ENCODE measurements around the gene REPS2. TPM values are rescaled to one million over a fixed set of nuclear protein-coding genes. Genes with fewer than 3 reads are reported as not detected.

REPS2 gene
- total RNA-seq, 2 donors from 2014 or later, result 30.7 to 46.5 TPM

GRCh38 chrX:16993791-16994318 is 47.4 kb downstream of the REPS2 start:
- no peaks in the 10 kb centered on the region for H3K9me3 ChIP-seq
- H3K27me3 ChIP-seq (replicated peaks; ENCODE audit: insufficient read depth), result no peaks in the 10 kb centered on the region
- H3K4me3 ChIP-seq, result no peak overlapping the region
- TF ChIP-seq, protein P1, sequence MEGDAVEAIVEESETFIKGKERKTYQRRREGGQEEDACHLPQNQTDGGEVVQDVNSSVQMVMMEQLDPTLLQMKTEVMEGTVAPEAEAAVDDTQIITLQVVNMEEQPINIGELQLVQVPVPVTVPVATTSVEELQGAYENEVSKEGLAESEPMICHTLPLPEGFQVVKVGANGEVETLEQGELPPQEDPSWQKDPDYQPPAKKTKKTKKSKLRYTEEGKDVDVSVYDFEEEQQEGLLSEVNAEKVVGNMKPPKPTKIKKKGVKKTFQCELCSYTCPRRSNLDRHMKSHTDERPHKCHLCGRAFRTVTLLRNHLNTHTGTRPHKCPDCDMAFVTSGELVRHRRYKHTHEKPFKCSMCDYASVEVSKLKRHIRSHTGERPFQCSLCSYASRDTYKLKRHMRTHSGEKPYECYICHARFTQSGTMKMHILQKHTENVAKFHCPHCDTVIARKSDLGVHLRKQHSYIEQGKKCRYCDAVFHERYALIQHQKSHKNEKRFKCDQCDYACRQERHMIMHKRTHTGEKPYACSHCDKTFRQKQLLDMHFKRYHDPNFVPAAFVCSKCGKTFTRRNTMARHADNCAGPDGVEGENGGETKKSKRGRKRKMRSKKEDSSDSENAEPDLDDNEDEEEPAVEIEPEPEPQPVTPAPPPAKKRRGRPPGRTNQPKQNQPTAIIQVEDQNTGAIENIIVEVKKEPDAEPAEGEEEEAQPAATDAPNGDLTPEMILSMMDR (IDR thresholded peaks at IDR 0.05), result no peak
- TF ChIP-seq POLR2A (IDR thresholded peaks at IDR 0.05), result no peak
- no peaks in the 10 kb centered on the region for H3K36me3 ChIP-seq
- H3K4me1 ChIP-seq (replicated peaks), result no peaks in the 10 kb centered on the region
- WGBS, result 94% methylated on average over 4 of the region's 4 CpGs
- H3K27ac ChIP-seq, result no peak overlapping the region
- intact Hi-C loops (cut with DNase I), result no loop called here
- DNase-seq (ENCODE audit: low spot score), result no peak

GRCh38 chrX:16994736-16995135 is 48.3 kb downstream of the REPS2 start:
- Histone ChIP-seq H3K9me3 (no peaks in the 10 kb centered on the region), H3K36me3 (no peaks in the 10 kb centered on the region), H3K4me1 (replicated peaks) (no peaks in the 10 kb centered on the region), H3K4me3 (no peak overlapping the region), H3K27ac (no peak overlapping the region), H3K27me3 (replicated peaks; ENCODE audit: insufficient read depth) (no peaks in the 10 kb centered on the region)
- no peak for DNase-seq (ENCODE audit: low spot score)
- 85% methylated on average over 2 of the region's 2 CpGs for WGBS
- TF ChIP-seq POLR2A (IDR thresholded peaks at IDR 0.05) (no peak), POLR2AphosphoS5 (IDR thresholded peaks at IDR 0.05) (no peak)
- TF ChIP-seq, protein P1 (IDR thresholded peaks at IDR 0.05), result no peak
- intact Hi-C loops (cut with DNase I), result no loop called here

GRCh38 chrX:16997313-16997712 is 50.9 kb downstream of the REPS2 start:
- WGBS, result 38% methylated on average over 2 of the region's 2 CpGs

GRCh38 chrX:16999275-16999674 is 52.8 kb downstream of the REPS2 start:
- DNase-seq (ENCODE audit: low spot score), result no peak
- Histone ChIP-seq H3K27me3 (replicated peaks; ENCODE audit: insufficient read depth) (no peaks in the 10 kb centered on the region), H3K9me3 (no peaks in the 10 kb centered on the region), H3K4me3 (no peak overlapping the region), H3K36me3 (no peaks in the 10 kb centered on the region), H3K4me1 (replicated peaks) (no peaks in the 10 kb centered on the region), H3K27ac (no peak overlapping the region)
- TF ChIP-seq, protein P1 (IDR thresholded peaks at IDR 0.05), result no peak
- TF ChIP-seq POLR2A (IDR thresholded peaks at IDR 0.05), result no peak
- no peak for TF ChIP-seq POLR2AphosphoS5 (IDR thresholded peaks at IDR 0.05)
- intact Hi-C loops (cut with DNase I), result no loop called here

More at GRCh38 chrX:16997313-16997712, 50.9 kb downstream of the REPS2 start:
- no peak for DNase-seq (ENCODE audit: low spot score)
- Histone ChIP-seq H3K36me3 (no peaks in the 10 kb centered on the region), H3K4me1 (replicated peaks) (no peaks in the 10 kb centered on the region), H3K9me3 (no peaks in the 10 kb centered on the region), H3K27me3 (replicated peaks; ENCODE audit: insufficient read depth) (no peaks in the 10 kb centered on the region), H3K4me3 (no peak overlapping the region), H3K27ac (no peak overlapping the region)
- peak; percentile 2 for TF ChIP-seq POLR2AphosphoS5 (IDR thresholded peaks at IDR 0.05)
- no peak for TF ChIP-seq POLR2A (IDR thresholded peaks at IDR 0.05)
- TF ChIP-seq, protein P1 (IDR thresholded peaks at IDR 0.05), result no peak
- intact Hi-C loops (cut with DNase I), result no loop called here

DNA sequence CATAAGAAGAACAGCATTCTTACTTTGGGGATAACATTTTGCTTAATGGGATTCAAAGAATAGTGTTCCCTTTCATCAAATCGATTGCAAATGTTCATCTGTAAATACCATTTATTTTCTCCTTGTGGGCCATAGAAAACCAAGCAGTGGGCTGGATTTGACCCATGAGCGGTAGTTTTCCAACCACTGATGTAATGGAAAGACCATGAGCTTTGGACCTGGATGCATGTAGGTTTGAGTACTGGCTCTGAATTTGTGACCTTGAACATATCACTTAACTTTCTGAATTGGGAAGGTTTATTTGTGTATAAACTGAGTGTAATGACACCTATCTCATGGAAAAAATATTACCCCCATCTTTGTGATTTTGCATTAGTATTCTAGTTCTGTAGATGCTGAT is 54.3 kb downstream of the REPS2 start:
- DNase-seq (ENCODE audit: low spot score), result no peak
- Histone ChIP-seq H3K27me3 (replicated peaks; ENCODE audit: insufficient read depth) (no peaks in the 10 kb centered on the region), H3K4me1 (replicated peaks) (no peaks in the 10 kb centered on the region), H3K27ac (no peak overlapping the region), H3K4me3 (no peak overlapping the region), H3K9me3 (no peaks in the 10 kb centered on the region), H3K36me3 (no peaks in the 10 kb centered on the region)
- WGBS, result 97% methylated on average over 2 of the region's 2 CpGs
- TF ChIP-seq POLR2AphosphoS5 (IDR thresholded peaks at IDR 0.05), result no peak
- no peak for TF ChIP-seq POLR2A (IDR thresholded peaks at IDR 0.05)
- TF ChIP-seq, protein P1 (IDR thresholded peaks at IDR 0.05), result no peak
- intact Hi-C loops (cut with DNase I), result no loop called here
